T47D (cell line): ENCODE measurements around the gene JPH3.

ENCODE experiments used
- DNase-seq, 2 experiments: peaks; one replicate each; pipeline versions ENCODE4 v3.0.0 to v3.0.0-alpha.2; 2011 to 2012; ENCODE audit warnings: low read depth in 1 of 2, low spot score in 1 of 2
- JUND ChIP-seq: IDR thresholded peaks from 2 replicates; pipeline ENCODE4 v1.6.1; 2012; ENCODE audit warnings: low read depth
- in situ Hi-C: cut with HindIII; loops from 2 replicates; pipeline ENCODE4 v1.10.0; 2016; ENCODE audit warnings: low sequenced_read_pairs, low pct_unique_long_range_greater_than_20kb

JPH3 gene

GRCh38 chr16:87687998-87688529 is 85.8 kb downstream of the JPH3 start:
- TF ChIP-seq JUND, result no peak
- in situ Hi-C loops, result no loop called here
- no peak for DNase-seq

- DNase-seq, result no peak
- TF ChIP-seq JUND, result no peak
- in situ Hi-C loops, result no loop called here
Measured at GRCh38 chr16:87688876-87689815, 86.8 kb downstream of the JPH3 start.

GRCh38 chr16:87689956-87690465 is 87.7 kb downstream of the JPH3 start:
- TF ChIP-seq JUND, result no peak
- in situ Hi-C loops, result no loop called here

GRCh38 chr16:87690911-87691685 is 88.8 kb downstream of the JPH3 start:
- TF ChIP-seq JUND, result no peak
- in situ Hi-C loops, result no loop called here
- DNase-seq, result no peak

More at GRCh38 chr16:87689956-87690465, 87.7 kb downstream of the JPH3 start:
- DNase-seq, result no peak

GRCh38 chr16:87691686-87692079 is 89.4 kb downstream of the JPH3 start:
- no peak for DNase-seq
- no peak for TF ChIP-seq JUND
- in situ Hi-C loops, result no loop called here

GRCh38 chr16:87692176-87692575 is 89.9 kb downstream of the JPH3 start:
- DNase-seq, result no peak
- no peak for TF ChIP-seq JUND
- in situ Hi-C loops, result no loop called here

GRCh38 chr16:87692756-87693155 is 90.4 kb downstream of the JPH3 start:
- in situ Hi-C loops, result no loop called here
- DNase-seq, result no peak
- no peak for TF ChIP-seq JUND

GRCh38 chr16:87693827-87694226 is 91.5 kb downstream of the JPH3 start:
- no peak for DNase-seq
- in situ Hi-C loops, result no loop called here
- TF ChIP-seq JUND, result no peak

- in situ Hi-C loops, result no loop called here
- DNase-seq, result no peak
Measured at GRCh38 chr16:87694441-87695125, 92.3 kb downstream of the JPH3 start.

GRCh38 chr16:87695534-87695933 is 93.2 kb downstream of the JPH3 start:
- in situ Hi-C loops, result no loop called here
- TF ChIP-seq JUND, result no peak
- DNase-seq, result no peak

More at GRCh38 chr16:87694441-87695125, 92.3 kb downstream of the JPH3 start:
- TF ChIP-seq JUND, result no peak

GRCh38 chr16:87696726-87697125 is 94.4 kb downstream of the JPH3 start:
- TF ChIP-seq JUND, result no peak
- in situ Hi-C loops, result no loop called here
- DNase-seq, result no peak

GRCh38 chr16:87697256-87697655 is 94.9 kb downstream of the JPH3 start:
- no peak for DNase-seq
- no peak for TF ChIP-seq JUND
- in situ Hi-C loops, result no loop called here
